Osteocyte (in vitro differentiated cells): ENCODE data around the gene BMAL1. TPM values are rescaled to one million over a fixed set of nuclear protein-coding genes. Genes with fewer than 3 reads are reported as not detected.

Experiments
- DNase-seq: peaks from one replicate; pipeline ENCODE4 v3.0.0; 2021; ENCODE audit warnings: mixed read lengths; ENCODE audit not compliant: unreplicated experiment; ENCODE audit errors: extremely low spot score
- H3K27ac Mint-ChIP-seq: one replicate; pipeline ENCODE4 v1.8.0; 2021; ENCODE audit warnings: mild to moderate bottlenecking, mixed read lengths; ENCODE audit not compliant: unreplicated experiment
- H3K27me3 Mint-ChIP-seq: one replicate; pipeline ENCODE4 v1.8.0; 2021; ENCODE audit warnings: mixed read lengths; ENCODE audit not compliant: unreplicated experiment
- H3K36me3 Mint-ChIP-seq: one replicate; pipeline ENCODE4 v1.8.0; 2021; ENCODE audit warnings: mixed read lengths; ENCODE audit not compliant: unreplicated experiment
- H3K4me1 Mint-ChIP-seq: one replicate; pipeline ENCODE4 v1.8.0; 2021; ENCODE audit warnings: mixed read lengths; ENCODE audit not compliant: unreplicated experiment
- H3K4me3 Mint-ChIP-seq: one replicate; pipeline ENCODE4 v1.8.0; 2021; ENCODE audit warnings: mild to moderate bottlenecking, moderate library complexity, mixed read lengths; ENCODE audit not compliant: unreplicated experiment
- H3K9me3 Mint-ChIP-seq: one replicate; pipeline ENCODE4 v1.8.0; 2021; ENCODE audit warnings: mixed read lengths; ENCODE audit not compliant: unreplicated experiment
- total RNA-seq: library from RNA; stranded (reverse); gene quantifications from 2 replicates; pipeline ENCODE4 v1.2.1, GENCODE V29; 2021
- TF ChIP-seq, protein P1 (sequence below): fragments of 200-600 bp; sonication (generic); IDR thresholded peaks from 2 replicates; pipeline ENCODE4 v1.5.0; 2021; ENCODE audit warnings: antibody characterized with exemption, mild to moderate bottlenecking, moderate library complexity

BMAL1 gene
- total RNA-seq, 1 donor from 2014 or later: 25.3 TPM

- no peaks in the 10 kb centered on the region for H3K9me3 Mint-ChIP-seq
- peaks cover 33% of the 10 kb centered on the region for H3K36me3 Mint-ChIP-seq
- DNase-seq: no peak
- H3K4me1 Mint-ChIP-seq: peaks cover 9% of the 10 kb centered on the region
- no peak overlapping the region for H3K27ac Mint-ChIP-seq
- TF ChIP-seq, protein P1, sequence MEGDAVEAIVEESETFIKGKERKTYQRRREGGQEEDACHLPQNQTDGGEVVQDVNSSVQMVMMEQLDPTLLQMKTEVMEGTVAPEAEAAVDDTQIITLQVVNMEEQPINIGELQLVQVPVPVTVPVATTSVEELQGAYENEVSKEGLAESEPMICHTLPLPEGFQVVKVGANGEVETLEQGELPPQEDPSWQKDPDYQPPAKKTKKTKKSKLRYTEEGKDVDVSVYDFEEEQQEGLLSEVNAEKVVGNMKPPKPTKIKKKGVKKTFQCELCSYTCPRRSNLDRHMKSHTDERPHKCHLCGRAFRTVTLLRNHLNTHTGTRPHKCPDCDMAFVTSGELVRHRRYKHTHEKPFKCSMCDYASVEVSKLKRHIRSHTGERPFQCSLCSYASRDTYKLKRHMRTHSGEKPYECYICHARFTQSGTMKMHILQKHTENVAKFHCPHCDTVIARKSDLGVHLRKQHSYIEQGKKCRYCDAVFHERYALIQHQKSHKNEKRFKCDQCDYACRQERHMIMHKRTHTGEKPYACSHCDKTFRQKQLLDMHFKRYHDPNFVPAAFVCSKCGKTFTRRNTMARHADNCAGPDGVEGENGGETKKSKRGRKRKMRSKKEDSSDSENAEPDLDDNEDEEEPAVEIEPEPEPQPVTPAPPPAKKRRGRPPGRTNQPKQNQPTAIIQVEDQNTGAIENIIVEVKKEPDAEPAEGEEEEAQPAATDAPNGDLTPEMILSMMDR: no peak
- H3K27me3 Mint-ChIP-seq: no peaks in the 10 kb centered on the region
- no peak overlapping the region for H3K4me3 Mint-ChIP-seq
Measured at GRCh38 chr11:13373216-13373615, 95.6 kb downstream of the BMAL1 start.

GRCh38 chr11:13375798-13376197 lies 98.2 kb downstream of the BMAL1 start:
- Mint-ChIP-seq H3K27ac (no peak overlapping the region), H3K9me3 (no peaks in the 10 kb centered on the region), H3K27me3 (no peaks in the 10 kb centered on the region), H3K4me1 (peaks cover 3% of the 10 kb centered on the region), H3K36me3 (peaks cover 35% of the 10 kb centered on the region), H3K4me3 (no peak overlapping the region)
- TF ChIP-seq, protein P1: no peak
- no peak for DNase-seq

- Mint-ChIP-seq H3K4me1 (peaks cover 3% of the 10 kb centered on the region), H3K9me3 (no peaks in the 10 kb centered on the region), H3K4me3 (no peak overlapping the region), H3K36me3 (peaks cover 41% of the 10 kb centered on the region), H3K27ac (no peak overlapping the region), H3K27me3 (no peaks in the 10 kb centered on the region)
- TF ChIP-seq, protein P1: no peak
- no peak for DNase-seq
Measured at GRCh38 chr11:13376402-13376801, 98.8 kb downstream of the BMAL1 start.

DNA sequence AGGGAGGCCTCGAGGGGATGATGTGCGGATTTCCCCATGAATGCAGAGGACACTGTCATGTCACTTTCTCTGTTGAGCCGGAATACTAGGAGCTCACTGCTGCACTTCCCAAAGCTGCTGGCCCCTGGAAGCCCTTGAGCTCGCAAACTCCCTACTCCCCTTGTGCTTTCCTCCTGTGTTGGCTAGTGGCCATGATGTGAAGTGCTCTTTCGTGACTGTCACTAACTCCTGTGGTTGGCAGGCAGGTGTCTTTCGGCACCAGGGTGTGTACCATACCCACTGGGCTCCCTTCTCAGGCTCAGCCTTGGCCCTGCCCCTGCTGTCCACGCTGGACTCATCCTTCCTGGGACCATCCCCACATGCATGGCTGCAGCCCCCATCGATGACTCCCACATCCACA lies 99.2 kb downstream of the BMAL1 start:
- H3K4me3 Mint-ChIP-seq: no peak overlapping the region
- H3K9me3 Mint-ChIP-seq: no peaks in the 10 kb centered on the region
- H3K36me3 Mint-ChIP-seq: peaks cover 44% of the 10 kb centered on the region
- H3K27ac Mint-ChIP-seq: no peak overlapping the region
- TF ChIP-seq, protein P1: no peak
- peaks cover 3% of the 10 kb centered on the region for H3K4me1 Mint-ChIP-seq
- no peak for DNase-seq
- H3K27me3 Mint-ChIP-seq: no peaks in the 10 kb centered on the region

GRCh38 chr11:13378316-13378715 lies 100.7 kb downstream of the BMAL1 start:
- Mint-ChIP-seq H3K4me3 (no peak overlapping the region), H3K36me3 (peaks cover 55% of the 10 kb centered on the region), H3K27me3 (no peaks in the 10 kb centered on the region), H3K4me1 (peaks cover 3% of the 10 kb centered on the region), H3K9me3 (no peaks in the 10 kb centered on the region), H3K27ac (no peak overlapping the region)
- TF ChIP-seq, protein P1: no peak
- no peak for DNase-seq
